Putamen (tissue), 1 donor: ENCODE data around the gene KRT13.
"Not testable (repeated sequence)": the region's sequence is repeated elsewhere in the genome, so short reads cannot be mapped to it uniquely, and the experiment has no call there.

Experiments used
- DNase-seq: peaks from one replicate; pipeline ENCODE4 v3.0.0-alpha.2; 2016; ENCODE audit warnings: low spot score

Gene KRT13

GRCh38 chr17:41505007-41505808 lies at the start of gene KRT13:
KRT13 (minus strand) TSS chr17:41505612; CDS start chr17:41505550, 62 bp downstream.
- no peak for DNase-seq

- no peak for DNase-seq
Observed at GRCh38 chr17:41553987-41554680, 48.7 kb upstream of the KRT13 start.

- DNase-seq, result no peak
Observed at GRCh38 chr17:41553176-41553575, 47.8 kb upstream of the KRT13 start.

- no peak for DNase-seq
Observed at GRCh38 chr17:41552455-41552854, 47.0 kb upstream of the KRT13 start.

- DNase-seq, result no peak
Observed at GRCh38 chr17:41551365-41551764, 46.0 kb upstream of the KRT13 start.

- DNase-seq, result no peak
Observed at GRCh38 chr17:41549596-41550039, 44.2 kb upstream of the KRT13 start.

GRCh38 chr17:41548844-41549595 lies 43.6 kb upstream of the KRT13 start:
- DNase-seq, result peak; percentile 42

- no peak for DNase-seq
Observed at GRCh38 chr17:41547921-41548843, 42.8 kb upstream of the KRT13 start.

GRCh38 chr17:41547378-41547841 lies 42.0 kb upstream of the KRT13 start:
- no peak for DNase-seq

- no peak for DNase-seq
Observed at GRCh38 chr17:41546819-41547218, 41.4 kb upstream of the KRT13 start.

- DNase-seq, result no peak
Observed at GRCh38 chr17:41545829-41546410, 40.5 kb upstream of the KRT13 start.

GRCh38 chr17:41544935-41545334 lies 39.5 kb upstream of the KRT13 start:
- DNase-seq, result no peak

GRCh38 chr17:41544491-41544892 lies 39.1 kb upstream of the KRT13 start:
- DNase-seq, result no peak

- not testable (repeated sequence) for DNase-seq
Observed at GRCh38 chr17:41542786-41543185, 37.4 kb upstream of the KRT13 start.

GRCh38 chr17:41542357-41542756 lies 36.9 kb upstream of the KRT13 start:
- no peak for DNase-seq

GRCh38 chr17:41540921-41541625 lies 35.7 kb upstream of the KRT13 start:
- no peak for DNase-seq

GRCh38 chr17:41539979-41540701 lies 34.7 kb upstream of the KRT13 start:
- DNase-seq, result no peak

GRCh38 chr17:41539071-41539492 lies 33.7 kb upstream of the KRT13 start:
- DNase-seq, result no peak

GRCh38 chr17:41538565-41538991 lies 33.2 kb upstream of the KRT13 start:
- DNase-seq, result no peak

GRCh38 chr17:41537990-41538389 lies 32.6 kb upstream of the KRT13 start:
- DNase-seq, result no peak
